ENCODE measurements around the gene PLEKHM3. TPM values are rescaled to one million over a fixed set of nuclear protein-coding genes. Genes with fewer than 3 reads are reported as not detected.

The PLEKHM3 gene
- polyA plus RNA-seq, 1 donor (not counting 4 experiments of a cell fraction or from before 2014, with no cell fraction given), result 2.9 TPM

GRCh38 chr2:207845202-207845864 lies 180.0 kb downstream of the PLEKHM3 start:
- Histone ChIP-seq H3K4me2 (ENCODE audit: control insufficient read depth, extremely low read depth, insufficient read depth, low read depth, low read length) (no peak overlapping the region), H3K4me3 (ENCODE audit: control insufficient read depth in 2 of 3, extremely low read depth in 1 of 3, insufficient read depth in 2 of 3, low read depth in 1 of 3, low read length in 3 of 3) (no peak overlapping the region), H3K79me2 (ENCODE audit: control insufficient read depth, insufficient read depth, low read length) (no peaks in the 10 kb centered on the region), H3K36me3 (ENCODE audit: control insufficient read depth in 2 of 2, extremely low read depth in 1 of 2, insufficient read depth in 2 of 2, low read length in 2 of 2) (no peaks in the 10 kb centered on the region), H3K27me3 (ENCODE audit: control insufficient read depth, extremely low read depth, insufficient read depth, low read length) (no peaks in the 10 kb centered on the region), H3K9me1 (ENCODE audit: control insufficient read depth, extremely low read depth, insufficient read depth, low read length) (no peaks in the 10 kb centered on the region), H2AFZ (ENCODE audit: control insufficient read depth, low read length) (no peak overlapping the region), H3K9me3 (ENCODE audit: control insufficient read depth, low read depth, low read length) (no peaks in the 10 kb centered on the region), H3K27ac (ENCODE audit: control insufficient read depth, insufficient read depth, low read length) (no peak overlapping the region), H3K9ac (ENCODE audit: control insufficient read depth, extremely low read depth, insufficient read depth, low read length) (no peak overlapping the region), H3K4me1 (ENCODE audit: control insufficient read depth, extremely low read depth, insufficient read depth, low read length) (peaks cover 10% of the 10 kb centered on the region), H4K20me1 (ENCODE audit: control insufficient read depth, extremely low read depth, insufficient read depth, low read length) (no peaks in the 10 kb centered on the region)
- dilution Hi-C loops (cut with MboI; ENCODE audit: extremely low pct_ligation_motif_present, low sequenced_read_pairs), result no loop called here
- no peak for DNase-seq (ENCODE audit: low read depth, low spot score)
- TF ChIP-seq EZH2 (IDR thresholded peaks at IDR 0.05; ENCODE audit: low read length), result no peak
- TF ChIP-seq, protein P1, sequence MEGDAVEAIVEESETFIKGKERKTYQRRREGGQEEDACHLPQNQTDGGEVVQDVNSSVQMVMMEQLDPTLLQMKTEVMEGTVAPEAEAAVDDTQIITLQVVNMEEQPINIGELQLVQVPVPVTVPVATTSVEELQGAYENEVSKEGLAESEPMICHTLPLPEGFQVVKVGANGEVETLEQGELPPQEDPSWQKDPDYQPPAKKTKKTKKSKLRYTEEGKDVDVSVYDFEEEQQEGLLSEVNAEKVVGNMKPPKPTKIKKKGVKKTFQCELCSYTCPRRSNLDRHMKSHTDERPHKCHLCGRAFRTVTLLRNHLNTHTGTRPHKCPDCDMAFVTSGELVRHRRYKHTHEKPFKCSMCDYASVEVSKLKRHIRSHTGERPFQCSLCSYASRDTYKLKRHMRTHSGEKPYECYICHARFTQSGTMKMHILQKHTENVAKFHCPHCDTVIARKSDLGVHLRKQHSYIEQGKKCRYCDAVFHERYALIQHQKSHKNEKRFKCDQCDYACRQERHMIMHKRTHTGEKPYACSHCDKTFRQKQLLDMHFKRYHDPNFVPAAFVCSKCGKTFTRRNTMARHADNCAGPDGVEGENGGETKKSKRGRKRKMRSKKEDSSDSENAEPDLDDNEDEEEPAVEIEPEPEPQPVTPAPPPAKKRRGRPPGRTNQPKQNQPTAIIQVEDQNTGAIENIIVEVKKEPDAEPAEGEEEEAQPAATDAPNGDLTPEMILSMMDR (optimal IDR thresholded peaks at IDR 0.05 in 1 of 3, IDR thresholded peaks at IDR 0.05 in 1 of 3, conservative IDR thresholded peaks at IDR 0.05 in 1 of 3; ENCODE audit: extremely low read depth in 1 of 3, insufficient read depth in 2 of 3, low read length in 3 of 3), result no peak
- FAIRE-seq, result no peak

- Histone ChIP-seq H4K20me1 (ENCODE audit: control insufficient read depth, extremely low read depth, insufficient read depth, low read length) (no peaks in the 10 kb centered on the region), H3K4me1 (ENCODE audit: control insufficient read depth, extremely low read depth, insufficient read depth, low read length) (peaks cover 10% of the 10 kb centered on the region), H3K9ac (ENCODE audit: control insufficient read depth, extremely low read depth, insufficient read depth, low read length) (no peak overlapping the region), H3K36me3 (ENCODE audit: control insufficient read depth in 2 of 2, extremely low read depth in 1 of 2, insufficient read depth in 2 of 2, low read length in 2 of 2) (no peaks in the 10 kb centered on the region), H3K9me1 (ENCODE audit: control insufficient read depth, extremely low read depth, insufficient read depth, low read length) (no peaks in the 10 kb centered on the region), H3K4me3 (ENCODE audit: control insufficient read depth in 2 of 3, extremely low read depth in 1 of 3, insufficient read depth in 2 of 3, low read depth in 1 of 3, low read length in 3 of 3) (no peak overlapping the region), H3K27me3 (ENCODE audit: control insufficient read depth, extremely low read depth, insufficient read depth, low read length) (no peaks in the 10 kb centered on the region), H3K4me2 (ENCODE audit: control insufficient read depth, extremely low read depth, insufficient read depth, low read depth, low read length) (no peak overlapping the region), H2AFZ (ENCODE audit: control insufficient read depth, low read length) (no peak overlapping the region), H3K27ac (ENCODE audit: control insufficient read depth, insufficient read depth, low read length) (no peak overlapping the region), H3K9me3 (ENCODE audit: control insufficient read depth, low read depth, low read length) (no peaks in the 10 kb centered on the region), H3K79me2 (ENCODE audit: control insufficient read depth, insufficient read depth, low read length) (no peaks in the 10 kb centered on the region)
- dilution Hi-C loops (cut with MboI; ENCODE audit: extremely low pct_ligation_motif_present, low sequenced_read_pairs), result no loop called here
- TF ChIP-seq EZH2 (IDR thresholded peaks at IDR 0.05; ENCODE audit: low read length), result no peak
- TF ChIP-seq, protein P1 (optimal IDR thresholded peaks at IDR 0.05 in 1 of 3, IDR thresholded peaks at IDR 0.05 in 1 of 3, conservative IDR thresholded peaks at IDR 0.05 in 1 of 3; ENCODE audit: extremely low read depth in 1 of 3, insufficient read depth in 2 of 3, low read length in 3 of 3), result no peak
- FAIRE-seq, result no peak
- DNase-seq (ENCODE audit: low read depth, low spot score), result no peak
These were observed 180.7 kb downstream of the PLEKHM3 start for GRCh38 chr2:207844648-207845047.

All from keratinocyte (primary cell).